NT2/D1 (cell line): ENCODE data around the gene SH3YL1.

Experiments used
- YY1 ChIP-seq: IDR thresholded peaks from 2 replicates; pipeline ENCODE4 v1.6.1; 2011; ENCODE audit not compliant: insufficient read length, insufficient read depth
- ZNF274 ChIP-seq: IDR thresholded peaks from 2 replicates; pipeline ENCODE4 v1.6.1; 2011; ENCODE audit warnings: mild to moderate bottlenecking, low read depth, low read length

DNA sequence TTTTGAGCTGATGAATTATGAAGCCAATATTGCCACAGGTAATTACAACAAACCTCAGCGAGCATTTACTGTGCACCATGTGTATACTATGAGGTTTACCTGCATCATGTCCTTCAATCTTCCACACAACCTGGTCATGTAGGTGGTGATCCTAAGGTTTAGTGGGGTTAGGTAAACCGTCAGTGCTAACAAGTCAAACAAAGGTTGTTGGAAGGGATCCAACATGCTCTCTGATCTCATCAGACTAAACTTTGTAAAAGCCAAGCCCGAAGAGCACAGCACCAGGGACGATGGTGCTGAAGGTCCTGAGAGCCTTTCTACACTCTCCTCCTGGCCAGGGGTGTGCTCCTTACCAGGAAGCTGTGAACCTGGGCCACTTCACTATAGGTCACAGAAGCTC is 29.4 kb downstream of the SH3YL1 start:
- TF ChIP-seq ZNF274, result no peak
- no peak for TF ChIP-seq YY1
